ENCODE data around the gene PCDHGA4.
A peak's percentile ranks its signal among the peaks of the same experiment; 100 is the strongest.
"Not testable (repeated sequence)": the region's sequence is repeated elsewhere in the genome, so short reads cannot be mapped to it uniquely, and the experiment has no call there.

The PCDHGA4 gene

GRCh38 chr5:141322261-141322660 is 32.6 kb upstream of the PCDHGA4 start:
- no peak for TF ChIP-seq CTCF (IDR thresholded peaks at IDR 0.05; ENCODE audit: low read depth, low read length)
- in situ Hi-C loops (cut with HindIII; ENCODE audit: low sequenced_read_pairs) = no loop called here

GRCh38 chr5:141326088-141326854 is 28.6 kb upstream of the PCDHGA4 start:
- in situ Hi-C loops (cut with HindIII; ENCODE audit: low sequenced_read_pairs) = no loop called here
- peak overlapping the region; percentile 39 for H3K4me3 ChIP-seq (ENCODE audit: low read depth, low read length)
- TF ChIP-seq CTCF (IDR thresholded peaks at IDR 0.05; ENCODE audit: low read depth, low read length) = peak; percentile 80
- DNase-seq (ENCODE audit: low read depth, low spot score) = peak; percentile 76

More at GRCh38 chr5:141322261-141322660, 32.6 kb upstream of the PCDHGA4 start:
- DNase-seq (ENCODE audit: low read depth, low spot score) = no peak
- H3K4me3 ChIP-seq (ENCODE audit: low read depth, low read length) = no peak overlapping the region

- DNase-seq (ENCODE audit: low read depth, low spot score) = no peak
- in situ Hi-C loops (cut with HindIII; ENCODE audit: low sequenced_read_pairs) = no loop called here
- TF ChIP-seq CTCF (IDR thresholded peaks at IDR 0.05; ENCODE audit: low read depth, low read length) = no peak
- no peak overlapping the region for H3K4me3 ChIP-seq (ENCODE audit: low read depth, low read length)
These were observed 26.6 kb upstream of the PCDHGA4 start for GRCh38 chr5:141328231-141328630.

GRCh38 chr5:141330299-141331080 is 24.3 kb upstream of the PCDHGA4 start, which contains the start of gene PCDHGA1:
PCDHGA1 (plus strand) TSS chr5:141330514.
- peak within 1 kb of the TSS; percentile 24 for H3K4me3 ChIP-seq (ENCODE audit: low read depth, low read length)
- in situ Hi-C loops (cut with HindIII; ENCODE audit: low sequenced_read_pairs) = no loop called here
- DNase-seq (ENCODE audit: low read depth, low spot score) = peak; percentile 56
- peak; percentile 45 for TF ChIP-seq CTCF (IDR thresholded peaks at IDR 0.05; ENCODE audit: low read depth, low read length)

- in situ Hi-C loops (cut with HindIII; ENCODE audit: low sequenced_read_pairs); H3K4me3 ChIP-seq (ENCODE audit: low read depth, low read length); DNase-seq (ENCODE audit: low read depth, low spot score): not testable (repeated sequence)
These were observed 22.2 kb upstream of the PCDHGA4 start for GRCh38 chr5:141332571-141332970.

GRCh38 chr5:141338538-141339306 is 16.1 kb upstream of the PCDHGA4 start, which contains the start of gene PCDHGA2:
PCDHGA2 (plus strand) TSS chr5:141338760.
- peak within 1 kb of the TSS; percentile 31 for H3K4me3 ChIP-seq (ENCODE audit: low read depth, low read length)
- in situ Hi-C loops (cut with HindIII; ENCODE audit: low sequenced_read_pairs) = no loop called here
- DNase-seq (ENCODE audit: low read depth, low spot score) = peak; percentile 67
- peak; percentile 56 for TF ChIP-seq CTCF (IDR thresholded peaks at IDR 0.05; ENCODE audit: low read depth, low read length)

- DNase-seq (ENCODE audit: low read depth, low spot score); in situ Hi-C loops (cut with HindIII; ENCODE audit: low sequenced_read_pairs); H3K4me3 ChIP-seq (ENCODE audit: low read depth, low read length): not testable (repeated sequence)
These were observed 14.0 kb upstream of the PCDHGA4 start for GRCh38 chr5:141340781-141341354.
